Endothelial cell of umbilical vein (primary cell): Measurements from ENCODE around the gene MAP4K3. TPM values are rescaled to one million over a fixed set of nuclear protein-coding genes. Genes with fewer than 3 reads are reported as not detected.

ENCODE experiments used
- BruUV-seq: library from RNA; stranded (reverse); fragments of 400-500 nt; replicated peaks from 2 replicates; lab custom pipeline; 2021; lab: Mats Ljungman, UMichigan
- CTCF ChIA-PET: fragments of 300-600, 350-600 bp; sonication (Branson Sonifier 250); formaldehyde crosslinking; loops from one replicate; lab custom pipeline; 2021; ENCODE audit warnings: antibody characterized with exemption, inconsistent platforms; lab: Charles Lee
- POLR2A ChIA-PET: fragments of 300-600, 350-600 bp; sonication (Branson Sonifier 250); formaldehyde crosslinking; loops from one replicate; lab custom pipeline; 2021; ENCODE audit warnings: antibody characterized with exemption, inconsistent platforms; lab: Charles Lee
- DNase-seq: peaks from one replicate; pipeline ENCODE4 v3.0.0-alpha.2; 2011; ENCODE audit warnings: low read depth, low spot score
- FAIRE-seq: peaks from 2 replicates; lab custom pipeline; 2011; peaks lifted over from hg19 to GRCh38; lab: Jason Lieb, UNC
- H2AFZ ChIP-seq: 2 replicates; pipeline ENCODE4 v1.6.0; 2012; ENCODE audit warnings: low read depth, low read length, control low read depth, inconsistent platforms
- H3K27ac ChIP-seq: 2 replicates; pipeline ENCODE4 v1.5.1; 2011; ENCODE audit warnings: low read depth, mild to moderate bottlenecking, control low read depth, low read length, moderate library complexity; ENCODE audit not compliant: insufficient read depth
- H3K27me3 ChIP-seq, 2 experiments: 2 replicates each; pipeline versions ENCODE4 v1.6.0 to v1.6.1; 2011; ENCODE audit warnings: low read length in 2 of 2, mixed read lengths in 1 of 2; ENCODE audit not compliant: control insufficient read depth in 2 of 2, insufficient read depth in 2 of 2
- H3K36me3 ChIP-seq, 2 experiments: 2 replicates in 1 of 2; 3 replicates in 1 of 2; pipeline ENCODE4 v1.5.1; 2011; ENCODE audit warnings: low read length in 2 of 2, mild to moderate bottlenecking in 1 of 2, moderate library complexity in 1 of 2; ENCODE audit not compliant: control insufficient read depth in 2 of 2, insufficient read depth in 2 of 2; ENCODE audit errors: extremely low read depth in 1 of 2
- H3K4me1 ChIP-seq: 3 replicates; pipeline ENCODE4 v1.5.1; 2011; ENCODE audit warnings: mild to moderate bottlenecking, low read length; ENCODE audit not compliant: control insufficient read depth, insufficient read depth; ENCODE audit errors: extremely low read depth
- H3K4me2 ChIP-seq: 2 replicates; pipeline ENCODE4 v1.6.1; 2011; ENCODE audit warnings: low read length, control low read depth, mixed read lengths; ENCODE audit not compliant: insufficient read depth
- H3K4me3 ChIP-seq, 3 experiments: fragments of 200-600 bp in 1 of 3; sonication (generic), shearing (Covaris generic) in 1 of 3; replicated peaks in 1 of 3; 2 replicates each; pipeline ENCODE4 v1.5.1; 2011 to 2016; ENCODE audit warnings: control low read depth in 3 of 3, low read length in 3 of 3, mild to moderate bottlenecking in 2 of 3, inconsistent platforms in 1 of 3, low read depth in 1 of 3, moderate library complexity in 1 of 3; ENCODE audit not compliant: insufficient read depth in 1 of 3
- H3K79me2 ChIP-seq: 2 replicates; pipeline ENCODE4 v1.6.0; 2012; ENCODE audit warnings: low read length, inconsistent platforms; ENCODE audit not compliant: control insufficient read depth, insufficient read depth
- H3K9ac ChIP-seq: replicated peaks from 2 replicates; pipeline ENCODE3; 2011; ENCODE audit warnings: low read length, control low read depth; ENCODE audit not compliant: insufficient read depth; ENCODE audit errors: extremely low read depth
- H3K9me1 ChIP-seq: replicated peaks from 3 replicates; pipeline ENCODE4 v1.6.0; 2011; ENCODE audit warnings: mild to moderate bottlenecking, low read length; ENCODE audit not compliant: control insufficient read depth, insufficient read depth; ENCODE audit errors: extremely low read depth
- H3K9me3 ChIP-seq: replicated peaks from 2 replicates; pipeline ENCODE4 v1.5.1; 2012; ENCODE audit warnings: low read length, inconsistent platforms; ENCODE audit not compliant: control insufficient read depth, insufficient read depth
- H4K20me1 ChIP-seq: replicated peaks from 2 replicates; pipeline ENCODE3; 2011; ENCODE audit warnings: mild to moderate bottlenecking, low read length; ENCODE audit not compliant: control insufficient read depth, insufficient read depth; ENCODE audit errors: extremely low read depth
- CTCF ChIP-seq, 2 donors: IDR thresholded peaks; 1 replicate in 1 of 2; 2 replicates in 1 of 2; pipeline ENCODE4 v1.5.1; 2011; ENCODE audit warnings: low read length in 2 of 2, mild to moderate bottlenecking in 2 of 2, moderate library complexity in 2 of 2, control low read depth in 1 of 2, inconsistent platforms in 1 of 2, low read depth in 1 of 2; ENCODE audit not compliant: insufficient read depth in 1 of 2; ENCODE audit errors: extremely low read depth in 1 of 2
- EZH2 ChIP-seq: IDR thresholded peaks from 2 replicates; pipeline ENCODE4 v1.6.1; 2012; ENCODE audit warnings: borderline replicate concordance, low read depth, mild to moderate bottlenecking, moderate library complexity, low read length, inconsistent platforms; ENCODE audit not compliant: severe bottlenecking
- FOS ChIP-seq: IDR thresholded peaks from 2 replicates; pipeline ENCODE4 v1.6.1; 2011; ENCODE audit warnings: mild to moderate bottlenecking, low read length, moderate library complexity, borderline replicate concordance; ENCODE audit not compliant: insufficient read depth
- GATA2 ChIP-seq: IDR thresholded peaks from 2 replicates; pipeline ENCODE4 v1.7.0; 2011; ENCODE audit warnings: low read depth, mild to moderate bottlenecking, moderate library complexity, mixed read lengths, low read length; ENCODE audit not compliant: insufficient read length, insufficient read depth
- JUN ChIP-seq: IDR thresholded peaks from 2 replicates; pipeline ENCODE4 v1.6.1; 2011; ENCODE audit warnings: borderline replicate concordance, low read depth; ENCODE audit not compliant: insufficient read length, insufficient read depth
- MAX ChIP-seq: IDR thresholded peaks from 2 replicates; pipeline ENCODE4 v1.6.1; 2011; ENCODE audit not compliant: insufficient read depth, insufficient read length
- MYC ChIP-seq: IDR thresholded peaks from one replicate; pipeline ENCODE4 v1.6.1; 2011; ENCODE audit warnings: mild to moderate bottlenecking, low read depth, low read length
- POLR2A ChIP-seq: IDR thresholded peaks from 2 replicates; pipeline ENCODE4 v1.6.1; 2012; ENCODE audit warnings: low read depth, mild to moderate bottlenecking, control low read depth, low read length
- POLR2AphosphoS5 ChIP-seq: IDR thresholded peaks from 2 replicates; pipeline ENCODE4 v1.6.1; 2012; ENCODE audit warnings: low read depth, mild to moderate bottlenecking, control low read depth, low read length, moderate library complexity; ENCODE audit not compliant: insufficient read depth
- dilution Hi-C: fragments of 300-500 bp; cut with MboI; formaldehyde crosslinking; loops from one replicate; pipeline ENCODE4 v1.15.0; 2019; ENCODE audit warnings: low sequenced_read_pairs; ENCODE audit not compliant: extremely low pct_ligation_motif_present
- intact Hi-C: fragments of 100-400 bp; cut with micrococcal nuclease; formaldehyde crosslinking; loops from one replicate; pipeline ENCODE4 v1.10.0; 2022
- polyA plus RNA-seq, 4 experiments: library from polyadenylated mRNA; depleted of rRNA in 3 of 4; stranded (reverse) in 3 of 4; unstranded in 1 of 4; fragments of >200 nt; gene quantifications; 2 replicates each; pipeline versions ENCODE4 v1.2.1 to v1.2.3, GENCODE V29; 2011 to 2012; ENCODE audit warnings: missing spikeins in 1 of 4
- total RNA-seq: library from RNA; stranded (reverse); gene quantifications from 2 replicates; pipeline ENCODE4 v1.2.3, GENCODE V29; 2021

The MAP4K3 gene
- total and polyA plus RNA-seq, 2 donors (not counting 3 experiments of a cell fraction or from before 2014, with no cell fraction given): 8.0 to 45.9 TPM

GRCh38 chr2:39359453-39360038 lies 77.5 kb downstream of the MAP4K3 start:
- Histone ChIP-seq H3K9me3 (peaks cover 11% of the 10 kb centered on the region), H3K9ac (no peak overlapping the region), H4K20me1 (peaks cover 4% of the 10 kb centered on the region), H3K4me2 (no peak overlapping the region), H2AFZ (no peak overlapping the region), H3K36me3 (no peaks in the 10 kb centered on the region), H3K27ac (no peak overlapping the region), H3K79me2 (peaks cover 18% of the 10 kb centered on the region), H3K27me3 (no peaks in the 10 kb centered on the region), H3K9me1 (no peaks in the 10 kb centered on the region), H3K4me3 (no peak overlapping the region), H3K4me1 (no peaks in the 10 kb centered on the region)
- DNase-seq (no peak), FAIRE-seq (no peak)
- CTCF ChIA-PET: interaction anchor here (0.6 kb wide), 1 partner anchor 107 kb away, joined by 3 read pairs; no protein-coding TSS in a partner anchor
- POLR2A ChIA-PET: no interaction called here
- TF ChIP-seq FOS (no peak), POLR2A (no peak), CTCF (IDR thresholded peaks at IDR 0.05; ENCODE audit: extremely low read depth in 1 of 2, insufficient read depth in 1 of 2, low read depth in 1 of 2, low read length in 2 of 2) (no peak), JUN (no peak), EZH2 (no peak), GATA2 (no peak), MAX (no peak), POLR2AphosphoS5 (no peak), MYC (no peak)
- BruUV-seq: no TSS peak
- dilution Hi-C loops (no loop called here), intact Hi-C loops (no loop called here)
